Mammary epithelial cell (primary cell): ENCODE data around the gene COL23A1.

Source experiments
- EZH2 ChIP-seq: IDR thresholded peaks from 2 replicates; pipeline ENCODE4 v1.6.1; 2012; ENCODE audit warnings: low read length, inconsistent platforms, borderline replicate concordance
- TF ChIP-seq, protein P1 (sequence below), 2 donors: IDR thresholded peaks in 1 of 2; conservative IDR thresholded peaks in 1 of 2; 2 replicates each; pipeline ENCODE4 v1.5.1; 2011 to 2012; ENCODE audit warnings: inconsistent platforms in 2 of 2, low read length in 2 of 2, mild to moderate bottlenecking in 2 of 2, control low read depth in 1 of 2, low read depth in 1 of 2; ENCODE audit not compliant: insufficient read depth in 1 of 2; ENCODE audit errors: extremely low read depth in 1 of 2

DNA sequence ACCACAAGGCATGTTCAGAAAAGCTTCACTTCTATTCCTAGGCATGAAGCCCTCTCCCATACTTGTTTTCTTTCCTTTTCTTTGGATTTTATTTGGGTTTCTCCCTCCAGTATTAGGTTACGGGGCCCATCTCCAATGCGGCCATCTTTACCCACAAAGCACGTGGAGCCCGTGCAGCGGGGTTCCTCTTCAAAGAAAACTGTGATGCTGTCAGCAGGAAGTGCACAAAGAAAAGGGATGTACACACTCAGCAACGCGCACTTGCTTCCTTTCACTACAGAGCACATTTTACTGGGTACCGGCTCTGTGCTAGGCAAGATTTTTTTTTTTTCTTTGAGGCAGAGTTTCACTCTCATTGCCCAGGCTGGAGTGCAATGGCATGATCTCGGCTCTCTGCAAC, 106.6 kb downstream of the COL23A1 start:
- TF ChIP-seq, protein P1, sequence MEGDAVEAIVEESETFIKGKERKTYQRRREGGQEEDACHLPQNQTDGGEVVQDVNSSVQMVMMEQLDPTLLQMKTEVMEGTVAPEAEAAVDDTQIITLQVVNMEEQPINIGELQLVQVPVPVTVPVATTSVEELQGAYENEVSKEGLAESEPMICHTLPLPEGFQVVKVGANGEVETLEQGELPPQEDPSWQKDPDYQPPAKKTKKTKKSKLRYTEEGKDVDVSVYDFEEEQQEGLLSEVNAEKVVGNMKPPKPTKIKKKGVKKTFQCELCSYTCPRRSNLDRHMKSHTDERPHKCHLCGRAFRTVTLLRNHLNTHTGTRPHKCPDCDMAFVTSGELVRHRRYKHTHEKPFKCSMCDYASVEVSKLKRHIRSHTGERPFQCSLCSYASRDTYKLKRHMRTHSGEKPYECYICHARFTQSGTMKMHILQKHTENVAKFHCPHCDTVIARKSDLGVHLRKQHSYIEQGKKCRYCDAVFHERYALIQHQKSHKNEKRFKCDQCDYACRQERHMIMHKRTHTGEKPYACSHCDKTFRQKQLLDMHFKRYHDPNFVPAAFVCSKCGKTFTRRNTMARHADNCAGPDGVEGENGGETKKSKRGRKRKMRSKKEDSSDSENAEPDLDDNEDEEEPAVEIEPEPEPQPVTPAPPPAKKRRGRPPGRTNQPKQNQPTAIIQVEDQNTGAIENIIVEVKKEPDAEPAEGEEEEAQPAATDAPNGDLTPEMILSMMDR (conservative IDR thresholded peaks at IDR 0.05 in 1 of 2, IDR thresholded peaks at IDR 0.05 in 1 of 2; ENCODE audit: extremely low read depth in 1 of 2, insufficient read depth in 1 of 2, low read depth in 1 of 2, low read length in 2 of 2): no peak
- no peak for TF ChIP-seq EZH2
